Transverse colon (tissue), 4 donors: ENCODE measurements around the gene CCDC88B.

Experiments used
- POLR2A ChIP-seq: fragments of 450-650 bp; IDR thresholded peaks from one replicate; pipeline ENCODE4 v1.6.1; 2016; ENCODE audit warnings: antibody characterized with exemption, mild to moderate bottlenecking, moderate library complexity
- POLR2AphosphoS5 ChIP-seq, 3 donors: sonication (generic); formaldehyde crosslinking; IDR thresholded peaks; one replicate each; pipeline ENCODE4 v1.6.1; 2016; ENCODE audit warnings: antibody characterized with exemption in 3 of 3
- TF ChIP-seq, protein P1 (sequence below), 5 experiments: fragments of 200-600 bp in 3 of 5; fragments of 450-650 bp in 2 of 5; sonication (generic) in 3 of 5; IDR thresholded peaks; 1 replicate in 2 of 5; 2 replicates in 3 of 5; pipeline ENCODE4 v1.5.1; 2016 to 2017; ENCODE audit warnings: antibody characterized with exemption in 5 of 5, inconsistent platforms in 3 of 5, mild to moderate bottlenecking in 2 of 5, moderate library complexity in 1 of 5

DNA sequence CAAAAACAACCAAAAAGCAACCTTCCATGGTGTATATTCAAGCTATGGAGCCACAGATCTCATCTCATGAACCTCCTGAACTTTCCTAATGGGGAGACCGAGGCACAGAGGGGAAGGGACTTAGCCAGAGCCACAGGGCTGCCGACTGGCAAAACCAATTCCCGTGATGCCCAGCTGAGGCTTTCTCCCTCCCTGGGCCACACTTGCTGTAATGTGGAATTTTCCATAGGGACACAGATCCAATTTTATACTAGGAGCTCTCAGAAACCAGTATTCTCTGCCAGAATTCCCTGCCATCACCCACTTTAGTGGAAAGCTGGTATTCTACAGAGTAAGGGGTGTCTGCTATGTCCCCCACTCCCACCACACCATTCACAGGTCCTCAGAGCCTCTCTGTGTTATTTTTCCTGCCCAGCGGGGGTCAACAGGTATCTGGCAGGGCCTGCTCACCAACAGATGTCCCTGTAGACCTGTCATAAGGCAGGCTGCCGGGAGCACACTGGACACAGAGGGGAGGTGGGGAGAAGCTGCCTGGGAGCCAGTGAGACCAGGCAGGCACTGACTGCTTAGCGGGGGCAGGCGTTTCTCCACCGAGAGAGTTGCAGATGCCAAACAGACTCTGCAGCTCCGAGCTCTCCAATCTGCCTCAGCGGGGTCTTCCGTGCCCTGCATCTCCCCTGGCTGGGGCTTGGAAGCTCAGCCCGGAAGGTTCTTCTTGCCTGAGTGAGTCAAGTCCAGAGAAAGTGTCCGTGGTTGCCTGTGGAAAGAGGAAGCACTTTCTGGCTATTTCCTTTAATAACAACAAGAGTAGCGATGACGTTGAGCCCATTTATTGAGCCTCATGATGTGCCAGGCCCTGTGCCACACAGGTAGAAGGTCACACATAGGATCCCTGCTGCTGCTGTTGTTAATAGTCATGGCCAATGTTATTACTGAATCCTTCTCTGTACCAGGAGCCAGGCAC, 45.3 kb downstream of the CCDC88B start:
- TF ChIP-seq, protein P1, sequence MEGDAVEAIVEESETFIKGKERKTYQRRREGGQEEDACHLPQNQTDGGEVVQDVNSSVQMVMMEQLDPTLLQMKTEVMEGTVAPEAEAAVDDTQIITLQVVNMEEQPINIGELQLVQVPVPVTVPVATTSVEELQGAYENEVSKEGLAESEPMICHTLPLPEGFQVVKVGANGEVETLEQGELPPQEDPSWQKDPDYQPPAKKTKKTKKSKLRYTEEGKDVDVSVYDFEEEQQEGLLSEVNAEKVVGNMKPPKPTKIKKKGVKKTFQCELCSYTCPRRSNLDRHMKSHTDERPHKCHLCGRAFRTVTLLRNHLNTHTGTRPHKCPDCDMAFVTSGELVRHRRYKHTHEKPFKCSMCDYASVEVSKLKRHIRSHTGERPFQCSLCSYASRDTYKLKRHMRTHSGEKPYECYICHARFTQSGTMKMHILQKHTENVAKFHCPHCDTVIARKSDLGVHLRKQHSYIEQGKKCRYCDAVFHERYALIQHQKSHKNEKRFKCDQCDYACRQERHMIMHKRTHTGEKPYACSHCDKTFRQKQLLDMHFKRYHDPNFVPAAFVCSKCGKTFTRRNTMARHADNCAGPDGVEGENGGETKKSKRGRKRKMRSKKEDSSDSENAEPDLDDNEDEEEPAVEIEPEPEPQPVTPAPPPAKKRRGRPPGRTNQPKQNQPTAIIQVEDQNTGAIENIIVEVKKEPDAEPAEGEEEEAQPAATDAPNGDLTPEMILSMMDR (IDR thresholded peaks at IDR 0.05) = no peak
- TF ChIP-seq POLR2AphosphoS5 (IDR thresholded peaks at IDR 0.05) (no peak), POLR2A (no peak)
